Right lobe of liver (tissue), 6 donors: ENCODE data around the gene CLIC5. TPM values are rescaled to one million over a fixed set of nuclear protein-coding genes. Genes with fewer than 3 reads are reported as not detected.

Source experiments
- ATAC-seq, 4 donors: fragments of 200-7000 bp; cut with Tn5 transposase; one replicate each; pipeline ENCODE4 v1.9.1; 2020; ENCODE audit warnings: mild to moderate bottlenecking in 4 of 4, moderate library complexity in 4 of 4
- DNase-seq, 3 donors: peaks; one replicate each; pipeline ENCODE4 v3.0.0-alpha.2; 2020
- H3K27ac ChIP-seq, 3 donors: fragments of 200-600 bp; one replicate each; pipeline ENCODE4 v1.8.0; 2022
- H3K27me3 ChIP-seq, 2 donors: fragments of 200-600 bp; one replicate each; pipeline ENCODE4 v1.8.0; 2022
- H3K36me3 ChIP-seq, 4 donors: fragments of 200-600 bp; sonication (generic) in 1 of 4; one replicate each; pipeline versions ENCODE4 v1.5.1 to v1.8.0; 2017 to 2022; ENCODE audit warnings: control low read depth in 1 of 4
- H3K4me1 ChIP-seq, 4 donors: fragments of 200-600 bp; sonication (generic) in 1 of 4; one replicate each; pipeline versions ENCODE4 v1.5.1 to v1.8.0; 2017 to 2022; ENCODE audit warnings: control low read depth in 1 of 4
- H3K4me3 ChIP-seq, 3 donors: fragments of 200-600 bp; one replicate each; pipeline ENCODE4 v1.8.0; 2022
- H3K9me3 ChIP-seq, 4 donors: fragments of 200-600 bp; sonication (generic) in 1 of 4; one replicate each; pipeline versions ENCODE4 v1.5.1 to v1.8.0; 2017 to 2022; ENCODE audit warnings: control low read depth in 1 of 4
- POLR2A ChIP-seq: fragments of 450-650 bp; IDR thresholded peaks from one replicate; pipeline ENCODE4 v1.6.1; 2017; ENCODE audit warnings: antibody characterized with exemption, mild to moderate bottlenecking
- WGBS: methylation state at CpG from one replicate; pipeline ENCODE4 v1.1.6; 2018; ENCODE audit warnings: low coverage, low lambda C conversion rate; ENCODE audit not compliant: insufficient coverage; ENCODE audit errors: missing lambda C conversion rate; 5-methylcytosine and 5-hydroxymethylcytosine counted together
- intact Hi-C, 2 donors: fragments of 100-400 bp; cut with DNase I; formaldehyde crosslinking; loops; one replicate each; pipeline versions ENCODE4 v1.11.2 to v1.14.1; 2022
- total RNA-seq, 6 experiments: library from RNA; depleted of rRNA in 2 of 6; stranded (reverse); fragments of >200 nt in 2 of 6; fragmentation: NEBNext Ultra II Directional in 3 of 6; extraction: Animal tissue kit (Norgen Biotek cat#: 25700) in 3 of 6; gene quantifications; one replicate each; pipeline versions ENCODE4 v1.1.0 to v1.2.4, GENCODE V29; 2016 to 2023
- TF ChIP-seq, protein P1 (sequence below), 4 donors: fragments of 200-600 bp in 3 of 4; fragments of 450-650 bp in 1 of 4; IDR thresholded peaks; one replicate each; pipeline versions ENCODE4 v1.5.1 to v1.8.0; 2016 to 2022; ENCODE audit warnings: antibody characterized with exemption in 4 of 4, mild to moderate bottlenecking in 2 of 4
- donor health status: DM: no; HTN: yes; CAD: no.
- donor health status: DM: no; HTN: no; CAD: no.
- donor health status: DM: no; HTN: no; CAD: no.
- donor health status: DM: no; HTN: yes; CAD: no.
- donor health status: DM: no; HTN: yes; CAD: no.

The CLIC5 gene
- total RNA-seq, 6 experiments from 2014 or later: 0.18 to 0.42 (median 0.29) TPM

DNA sequence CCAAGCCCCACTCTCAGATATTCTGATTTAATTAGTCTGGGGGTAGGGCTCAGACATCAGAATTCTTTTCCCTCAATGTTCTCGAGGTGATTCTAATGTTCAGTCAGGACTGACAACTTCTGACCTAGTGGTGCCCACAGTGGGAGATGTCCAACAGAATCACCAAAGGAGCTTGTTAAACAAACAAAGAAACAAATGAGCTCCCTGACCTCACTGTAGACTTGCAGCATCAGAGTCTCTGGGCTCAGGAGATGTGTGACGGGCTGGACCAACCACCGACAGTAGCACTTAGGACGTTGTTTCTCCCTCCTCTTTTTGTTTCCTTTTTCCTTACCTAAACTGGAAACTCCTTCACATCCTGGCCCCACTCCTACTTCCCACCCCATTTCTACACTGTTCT lies 49.3 kb downstream of the CLIC5 start:
- TF ChIP-seq POLR2A: no peak
- TF ChIP-seq, protein P1, sequence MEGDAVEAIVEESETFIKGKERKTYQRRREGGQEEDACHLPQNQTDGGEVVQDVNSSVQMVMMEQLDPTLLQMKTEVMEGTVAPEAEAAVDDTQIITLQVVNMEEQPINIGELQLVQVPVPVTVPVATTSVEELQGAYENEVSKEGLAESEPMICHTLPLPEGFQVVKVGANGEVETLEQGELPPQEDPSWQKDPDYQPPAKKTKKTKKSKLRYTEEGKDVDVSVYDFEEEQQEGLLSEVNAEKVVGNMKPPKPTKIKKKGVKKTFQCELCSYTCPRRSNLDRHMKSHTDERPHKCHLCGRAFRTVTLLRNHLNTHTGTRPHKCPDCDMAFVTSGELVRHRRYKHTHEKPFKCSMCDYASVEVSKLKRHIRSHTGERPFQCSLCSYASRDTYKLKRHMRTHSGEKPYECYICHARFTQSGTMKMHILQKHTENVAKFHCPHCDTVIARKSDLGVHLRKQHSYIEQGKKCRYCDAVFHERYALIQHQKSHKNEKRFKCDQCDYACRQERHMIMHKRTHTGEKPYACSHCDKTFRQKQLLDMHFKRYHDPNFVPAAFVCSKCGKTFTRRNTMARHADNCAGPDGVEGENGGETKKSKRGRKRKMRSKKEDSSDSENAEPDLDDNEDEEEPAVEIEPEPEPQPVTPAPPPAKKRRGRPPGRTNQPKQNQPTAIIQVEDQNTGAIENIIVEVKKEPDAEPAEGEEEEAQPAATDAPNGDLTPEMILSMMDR (IDR thresholded peaks at IDR 0.05): no peak
- Histone ChIP-seq H3K27ac (no peak overlapping the region), H3K27me3 (no peaks in the 10 kb centered on the region), H3K4me1 (no peaks in the 10 kb centered on the region), H3K9me3 (no peaks in the 10 kb centered on the region), H3K4me3 (no peak overlapping the region), H3K36me3 (no peaks in the 10 kb centered on the region)
- ATAC-seq (no peak), DNase-seq (no peak)
- 43% methylated on average over 1 of the region's 4 CpGs for WGBS
- intact Hi-C loops: no loop called here

- Histone ChIP-seq H3K4me3 (no peak overlapping the region), H3K27ac (no peak overlapping the region), H3K36me3 (no peaks in the 10 kb centered on the region), H3K4me1 (no peaks in the 10 kb centered on the region), H3K27me3 (no peaks in the 10 kb centered on the region), H3K9me3 (no peaks in the 10 kb centered on the region)
- TF ChIP-seq, protein P1 (IDR thresholded peaks at IDR 0.05): no peak
- no peak for TF ChIP-seq POLR2A
- ATAC-seq (no peak), DNase-seq (no peak)
- intact Hi-C loops: no loop called here
- whole genome bisulfite sequencing: 82% methylated on average over 1 of the region's 1 CpG
Observed at GRCh38 chr6:45965792-45966191, 49.9 kb downstream of the CLIC5 start.

- ATAC-seq: no peak
- no peak overlapping the region for H3K27ac ChIP-seq
- H3K9me3 ChIP-seq: no peaks in the 10 kb centered on the region
- H3K4me3 ChIP-seq: no peak overlapping the region
- no peaks in the 10 kb centered on the region for H3K27me3 ChIP-seq
- intact Hi-C loops: no loop called here
- no peaks in the 10 kb centered on the region for H3K4me1 ChIP-seq
- TF ChIP-seq POLR2A: no peak
- TF ChIP-seq, protein P1 (IDR thresholded peaks at IDR 0.05): no peak
- no peaks in the 10 kb centered on the region for H3K36me3 ChIP-seq
- WGBS: 73% methylated on average over 1 of the region's 1 CpG
- DNase-seq: no peak
Observed at GRCh38 chr6:45965007-45965406, 50.7 kb downstream of the CLIC5 start.

DNA sequence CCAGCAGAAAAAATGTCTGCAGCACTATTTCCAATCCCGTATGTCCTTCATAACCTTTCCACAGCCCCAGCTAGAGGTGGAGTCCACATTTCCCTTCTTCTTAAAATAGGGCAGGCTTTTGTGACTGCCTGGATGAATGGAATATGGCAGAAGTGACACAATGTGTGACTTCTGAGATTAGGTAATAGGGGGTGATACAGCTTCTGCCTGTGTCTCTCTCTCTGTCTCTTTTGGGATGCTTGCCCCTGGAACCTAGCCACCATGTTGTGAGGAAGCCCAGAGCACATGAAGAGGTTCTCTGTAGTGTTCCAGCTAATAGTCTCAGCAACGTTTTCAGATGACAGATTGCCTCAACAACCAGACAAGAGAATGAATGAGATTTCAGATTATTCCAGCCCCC lies 51.4 kb downstream of the CLIC5 start:
- H3K4me3 ChIP-seq: no peak overlapping the region
- TF ChIP-seq POLR2A: no peak
- TF ChIP-seq, protein P1 (IDR thresholded peaks at IDR 0.05): no peak
- H3K27me3 ChIP-seq: no peaks in the 10 kb centered on the region
- no peak for ATAC-seq
- H3K36me3 ChIP-seq: no peaks in the 10 kb centered on the region
- H3K4me1 ChIP-seq: no peaks in the 10 kb centered on the region
- intact Hi-C loops: no loop called here
- DNase-seq: no peak
- H3K9me3 ChIP-seq: no peaks in the 10 kb centered on the region
- H3K27ac ChIP-seq: no peak overlapping the region
- WGBS: 50% methylated on average over 2 of the region's 2 CpGs

GRCh38 chr6:45963896-45964295 lies 51.8 kb downstream of the CLIC5 start:
- intact Hi-C loops: no loop called here

More at GRCh38 chr6:45963896-45964295, 51.8 kb downstream of the CLIC5 start:
- H3K4me1 ChIP-seq: no peaks in the 10 kb centered on the region
- no peak overlapping the region for H3K27ac ChIP-seq
- H3K4me3 ChIP-seq: no peak overlapping the region
- no peaks in the 10 kb centered on the region for H3K9me3 ChIP-seq
- ATAC-seq: no peak
- H3K36me3 ChIP-seq: no peaks in the 10 kb centered on the region
- no peak for TF ChIP-seq POLR2A
- TF ChIP-seq, protein P1 (IDR thresholded peaks at IDR 0.05): no peak
- no peaks in the 10 kb centered on the region for H3K27me3 ChIP-seq
- DNase-seq: no peak
